Natural killer cell (primary cell): Measurements from ENCODE around the gene ROBO4. TPM values are rescaled to one million over a fixed set of nuclear protein-coding genes. Genes with fewer than 3 reads are reported as not detected.

Experiments
- ATAC-seq, 3 donors: fragments of 150-1000 bp in 2 of 3; fragments of 200-7000 bp in 1 of 3; cut with Tn5 transposase; 1 replicate in 1 of 3; 2 replicates in 2 of 3; pipeline ENCODE4 v1.10.0; 2021; ENCODE audit warnings: mild to moderate bottlenecking in 2 of 3, moderate library complexity in 2 of 3
- DNase-seq, 2 donors: peaks; one replicate each; pipeline versions ENCODE4 v3.0.0 to v3.0.0-alpha.2; 2013 to 2021; ENCODE audit warnings: mixed read lengths in 1 of 2
- H3K27ac ChIP-seq: one replicate; pipeline ENCODE4 v1.5.1; 2013; ENCODE audit warnings: mild to moderate bottlenecking, low read length
- H3K27me3 ChIP-seq: one replicate; pipeline ENCODE4 v1.6.1; 2013; ENCODE audit warnings: low read length; ENCODE audit not compliant: control insufficient read depth, insufficient read depth
- H3K36me3 ChIP-seq: one replicate; pipeline ENCODE4 v1.6.1; 2013; ENCODE audit warnings: low read length; ENCODE audit not compliant: control insufficient read depth, insufficient read depth
- H3K4me1 ChIP-seq: one replicate; pipeline ENCODE4 v1.6.1; 2013; ENCODE audit warnings: low read length; ENCODE audit not compliant: control insufficient read depth, insufficient read depth
- H3K4me3 ChIP-seq: one replicate; pipeline ENCODE4 v1.5.1; 2013; ENCODE audit warnings: low read length
- H3K9me3 ChIP-seq: one replicate; pipeline ENCODE4 v1.6.1; 2013; ENCODE audit warnings: low read length; ENCODE audit not compliant: control insufficient read depth, insufficient read depth
- H3K27ac Mint-ChIP-seq, 2 donors: one replicate each; pipeline ENCODE4 v1.8.0; 2022; ENCODE audit warnings: mild to moderate bottlenecking in 2 of 2, mixed read lengths in 2 of 2, moderate library complexity in 1 of 2
- H3K27me3 Mint-ChIP-seq, 2 donors: one replicate each; pipeline ENCODE4 v1.8.0; 2022; ENCODE audit warnings: low read depth in 2 of 2, mixed read lengths in 2 of 2
- H3K36me3 Mint-ChIP-seq: one replicate; pipeline ENCODE4 v1.8.0; 2022; ENCODE audit warnings: mixed read lengths
- H3K4me1 Mint-ChIP-seq, 2 donors: one replicate each; pipeline ENCODE4 v1.8.0; 2022; ENCODE audit warnings: mixed read lengths in 2 of 2
- H3K4me3 Mint-ChIP-seq: one replicate; pipeline ENCODE4 v1.8.0; 2022; ENCODE audit warnings: mild to moderate bottlenecking, moderate library complexity, mixed read lengths
- H3K9me3 Mint-ChIP-seq, 2 donors: one replicate each; pipeline ENCODE4 v1.8.0; 2022; ENCODE audit warnings: mixed read lengths in 2 of 2
- WGBS: methylation state at CpG from one replicate; pipeline ENCODE4 v1.1.7; 2013; ENCODE audit warnings: missing lambda C conversion rate; ENCODE audit not compliant: insufficient coverage; 5-methylcytosine and 5-hydroxymethylcytosine counted together
- intact Hi-C: fragments of 100-400 bp; cut with micrococcal nuclease; formaldehyde crosslinking; loops from one replicate; pipeline ENCODE4 v1.14.2; 2022
- total RNA-seq, 4 donors: library from RNA; stranded (reverse); fragments of 120-200 nt in 1 of 4; gene quantifications; one replicate each; pipeline versions ENCODE4 v1.2.3 to v1.2.4, GENCODE V29; 2013 to 2022
- TF ChIP-seq, protein P1 (sequence below): fragments of 200-600 bp; IDR thresholded peaks from one replicate; pipeline ENCODE4 v1.8.0; 2022; ENCODE audit warnings: antibody characterized with exemption

ROBO4 gene
- total RNA-seq, 3 donors from 2014 or later (not counting 1 experiment from before 2014, with no cell fraction given), result not detected

DNA sequence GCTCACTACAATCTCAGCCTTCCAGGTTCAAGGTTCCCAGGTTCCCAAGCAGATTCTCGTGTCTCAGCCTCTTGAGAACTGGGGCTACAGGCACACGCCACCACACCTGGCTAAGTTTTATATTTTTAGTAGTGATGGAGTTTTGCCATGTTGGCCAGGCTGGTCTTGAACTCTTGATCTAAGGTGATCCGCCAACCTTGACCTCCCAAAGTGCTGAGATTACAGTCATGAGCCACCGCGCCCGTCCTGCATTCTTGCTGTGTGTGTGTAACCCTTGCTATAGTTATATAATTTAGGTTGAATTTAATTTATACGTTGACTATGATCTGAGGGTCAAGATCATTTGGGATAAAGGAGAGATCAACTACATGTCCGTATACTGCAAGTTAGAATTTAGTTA lies 61.7 kb downstream of the ROBO4 start:
- no peaks in the 10 kb centered on the region for H3K9me3 Mint-ChIP-seq
- intact Hi-C loops, result loop anchor here (10.0 kb wide), 1 partner anchor 71 kb away; the partner anchor contains the start of gene ESAM
- H3K4me3 ChIP-seq, result no peak overlapping the region
- peaks cover 18% of the 10 kb centered on the region for H3K4me1 ChIP-seq
- H3K4me1 Mint-ChIP-seq, result peaks cover 6 to 9% of the 10 kb centered on the region in 2 donors
- peak overlapping the region; percentile 78 for H3K4me3 Mint-ChIP-seq
- 96% methylated on average over 8 of the region's 8 CpGs for WGBS
- TF ChIP-seq, protein P1, sequence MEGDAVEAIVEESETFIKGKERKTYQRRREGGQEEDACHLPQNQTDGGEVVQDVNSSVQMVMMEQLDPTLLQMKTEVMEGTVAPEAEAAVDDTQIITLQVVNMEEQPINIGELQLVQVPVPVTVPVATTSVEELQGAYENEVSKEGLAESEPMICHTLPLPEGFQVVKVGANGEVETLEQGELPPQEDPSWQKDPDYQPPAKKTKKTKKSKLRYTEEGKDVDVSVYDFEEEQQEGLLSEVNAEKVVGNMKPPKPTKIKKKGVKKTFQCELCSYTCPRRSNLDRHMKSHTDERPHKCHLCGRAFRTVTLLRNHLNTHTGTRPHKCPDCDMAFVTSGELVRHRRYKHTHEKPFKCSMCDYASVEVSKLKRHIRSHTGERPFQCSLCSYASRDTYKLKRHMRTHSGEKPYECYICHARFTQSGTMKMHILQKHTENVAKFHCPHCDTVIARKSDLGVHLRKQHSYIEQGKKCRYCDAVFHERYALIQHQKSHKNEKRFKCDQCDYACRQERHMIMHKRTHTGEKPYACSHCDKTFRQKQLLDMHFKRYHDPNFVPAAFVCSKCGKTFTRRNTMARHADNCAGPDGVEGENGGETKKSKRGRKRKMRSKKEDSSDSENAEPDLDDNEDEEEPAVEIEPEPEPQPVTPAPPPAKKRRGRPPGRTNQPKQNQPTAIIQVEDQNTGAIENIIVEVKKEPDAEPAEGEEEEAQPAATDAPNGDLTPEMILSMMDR, result no peak
- H3K27ac Mint-ChIP-seq, result peak overlapping the region in 1 of 2 donors; percentile 63
- H3K27ac ChIP-seq, result no peak overlapping the region
- H3K27me3 Mint-ChIP-seq, result peaks cover 41 to 56% of the 10 kb centered on the region in 2 donors
- no peaks in the 10 kb centered on the region for H3K36me3 ChIP-seq
- no peaks in the 10 kb centered on the region for H3K9me3 ChIP-seq
- H3K27me3 ChIP-seq, result peaks cover 24% of the 10 kb centered on the region
- no peaks in the 10 kb centered on the region for H3K36me3 Mint-ChIP-seq
- DNase-seq, result no peak
- ATAC-seq, result no peak

DNA sequence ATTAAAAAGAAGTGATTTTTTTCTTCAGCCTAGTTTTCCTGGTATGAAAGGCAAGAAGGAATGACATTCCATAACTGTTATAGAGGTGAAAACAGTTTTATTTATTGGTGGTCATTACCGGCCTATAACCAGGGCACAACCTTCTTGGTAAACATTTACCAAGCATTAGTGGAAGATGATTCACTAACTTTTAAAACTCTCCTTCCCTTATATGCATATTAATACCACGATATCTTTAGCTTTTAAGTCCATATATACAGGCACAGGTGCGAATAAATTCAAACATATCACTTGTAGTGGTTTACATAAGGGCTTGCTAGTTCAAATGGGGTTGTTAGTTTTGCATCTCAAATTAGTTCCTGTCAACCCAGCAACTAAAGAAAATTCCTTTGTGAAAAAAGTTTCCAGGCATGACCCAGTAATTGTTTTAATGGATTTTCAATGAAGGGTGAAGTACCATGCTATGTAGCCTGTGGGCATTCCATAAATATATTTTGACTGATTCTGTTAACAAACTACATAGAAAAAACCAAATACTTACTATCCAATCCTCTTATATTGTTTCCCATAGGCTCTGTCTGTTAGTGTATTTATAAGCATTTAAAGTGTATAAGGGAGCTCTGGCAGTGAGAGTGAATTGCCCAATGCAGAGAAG lies 63.0 kb downstream of the ROBO4 start:
- H3K4me1 Mint-ChIP-seq, result peaks cover 5 to 6% of the 10 kb centered on the region in 2 donors
- H3K9me3 ChIP-seq, result no peaks in the 10 kb centered on the region
- no peak overlapping the region for H3K27ac Mint-ChIP-seq
- H3K27ac ChIP-seq, result no peak overlapping the region
- DNase-seq (no peak), ATAC-seq (no peak)
- no peak overlapping the region for H3K4me3 Mint-ChIP-seq
- no peaks in the 10 kb centered on the region for H3K36me3 Mint-ChIP-seq
- intact Hi-C loops, result loop anchor here (10.0 kb wide), 1 partner anchor 70 kb away; the partner anchor contains the start of gene ESAM
- H3K27me3 Mint-ChIP-seq, result peaks cover 35 to 50% of the 10 kb centered on the region in 2 donors
- 80% methylated on average over 1 of the region's 3 CpGs for WGBS
- peaks cover 15% of the 10 kb centered on the region for H3K4me1 ChIP-seq
- H3K4me3 ChIP-seq, result no peak overlapping the region
- H3K9me3 Mint-ChIP-seq, result no peaks in the 10 kb centered on the region
- H3K36me3 ChIP-seq, result no peaks in the 10 kb centered on the region
- TF ChIP-seq, protein P1, result no peak
- H3K27me3 ChIP-seq, result peaks cover 13% of the 10 kb centered on the region

Other genes with a start within 250 kb of the ROBO4 start
- 1 to 10 TPM; 2.5 to 5.4 (median 2.5) TPM for gene SIAE, start 224.1 kb downstream of the ROBO4 start, total RNA-seq
- under 1 TPM; 0.35 to 0.45 (median 0.35) TPM for gene SPA17, start 224.0 kb downstream of the ROBO4 start, total RNA-seq
- gene NRGN, start 157.9 kb downstream of the ROBO4 start, total RNA-seq, result 10 to 100 TPM; 11.1 to 70.9 (median 28.4) TPM
- gene VSIG2, start 145.6 kb downstream of the ROBO4 start, total RNA-seq, result not detected
- 1 to 10 TPM; 1.2 to 2.2 (median 1.5) TPM for gene ESAM, start 135.6 kb downstream of the ROBO4 start, total RNA-seq
- gene MSANTD2, start 97.5 kb downstream of the ROBO4 start, total RNA-seq, result 10 to 100 TPM; 10.1 to 14.1 (median 13.3) TPM
- 10 to 100 TPM; 16.9 to 23.8 (median 22.7) TPM for gene ROBO3, start 32.4 kb downstream of the ROBO4 start, total RNA-seq
- gene HEPN1, start 21.4 kb upstream of the ROBO4 start, total RNA-seq, result not detected
- not detected for gene HEPACAM, start 38.2 kb upstream of the ROBO4 start, total RNA-seq
- gene CCDC15, start 56.3 kb upstream of the ROBO4 start, total RNA-seq, result 1 to 10 TPM; 3.8 to 4.7 (median 3.9) TPM
- 1 to 10 TPM; 1.0 to 3.2 (median 1.8) TPM for gene SLC37A2, start 165.4 kb upstream of the ROBO4 start, total RNA-seq
- gene TMEM218, start 213.8 kb upstream of the ROBO4 start, total RNA-seq, result 10 to 100 TPM; 10.0 to 14.2 (median 12.1) TPM